ENCODE data around the gene WASHC2A. TPM values are rescaled to one million over a fixed set of nuclear protein-coding genes. Genes with fewer than 3 reads are reported as not detected.
"Not testable (repeated sequence)": the region's sequence is repeated elsewhere in the genome, so short reads cannot be mapped to it uniquely, and the experiment has no call there.

WASHC2A gene
- total RNA-seq, 2 experiments from 2014 or later: 16.4 to 17.0 TPM

GRCh38 chr10:50094630-50095029, 26.9 kb downstream of the WASHC2A start:
- intact Hi-C loops (cut with micrococcal nuclease); DNase-seq; H3K4me1 Mint-ChIP-seq (ENCODE audit: low read depth); H3K36me3 Mint-ChIP-seq (ENCODE audit: low read depth); H3K9me3 Mint-ChIP-seq; CTCF ChIA-PET; H3K27me3 Mint-ChIP-seq (ENCODE audit: low read depth); H3K27ac Mint-ChIP-seq; H3K4me3 Mint-ChIP-seq: not testable (repeated sequence)

GRCh38 chr10:50095402-50095801, 27.6 kb downstream of the WASHC2A start:
- DNase-seq; CTCF ChIA-PET; H3K27me3 Mint-ChIP-seq (ENCODE audit: low read depth); H3K4me3 Mint-ChIP-seq; intact Hi-C loops (cut with micrococcal nuclease); H3K9me3 Mint-ChIP-seq; H3K27ac Mint-ChIP-seq; H3K4me1 Mint-ChIP-seq (ENCODE audit: low read depth); H3K36me3 Mint-ChIP-seq (ENCODE audit: low read depth): not testable (repeated sequence)

- DNase-seq; CTCF ChIA-PET; H3K36me3 Mint-ChIP-seq (ENCODE audit: low read depth); H3K27me3 Mint-ChIP-seq (ENCODE audit: low read depth); H3K4me3 Mint-ChIP-seq; intact Hi-C loops (cut with micrococcal nuclease); H3K4me1 Mint-ChIP-seq (ENCODE audit: low read depth); H3K9me3 Mint-ChIP-seq; H3K27ac Mint-ChIP-seq: not testable (repeated sequence)
Observed at GRCh38 chr10:50096722-50097121, 29.0 kb downstream of the WASHC2A start.

DNA sequence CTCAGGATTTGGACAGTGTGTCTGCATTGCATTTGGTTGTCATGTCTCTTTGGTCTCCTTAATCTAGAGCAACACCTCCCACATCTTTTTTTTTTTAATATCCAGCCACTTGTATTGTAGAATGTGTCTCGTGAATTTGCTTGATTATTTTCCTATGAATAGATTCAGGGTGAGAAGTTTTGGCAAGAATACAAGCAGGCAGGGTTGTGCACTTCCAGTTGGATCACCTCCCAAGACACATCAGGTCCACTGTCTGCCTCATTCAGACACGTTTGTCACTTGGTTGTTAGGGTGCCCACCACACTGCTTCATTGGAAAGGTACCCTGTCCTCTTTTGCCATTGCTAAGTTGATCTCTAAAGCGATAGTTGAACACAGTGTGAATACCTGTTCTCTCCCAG, 30.9 kb downstream of the WASHC2A start:
- intact Hi-C loops (cut with micrococcal nuclease); H3K27ac Mint-ChIP-seq; CTCF ChIA-PET; H3K4me3 Mint-ChIP-seq; H3K27me3 Mint-ChIP-seq (ENCODE audit: low read depth); DNase-seq; H3K4me1 Mint-ChIP-seq (ENCODE audit: low read depth); H3K36me3 Mint-ChIP-seq (ENCODE audit: low read depth); H3K9me3 Mint-ChIP-seq: not testable (repeated sequence)

DNA sequence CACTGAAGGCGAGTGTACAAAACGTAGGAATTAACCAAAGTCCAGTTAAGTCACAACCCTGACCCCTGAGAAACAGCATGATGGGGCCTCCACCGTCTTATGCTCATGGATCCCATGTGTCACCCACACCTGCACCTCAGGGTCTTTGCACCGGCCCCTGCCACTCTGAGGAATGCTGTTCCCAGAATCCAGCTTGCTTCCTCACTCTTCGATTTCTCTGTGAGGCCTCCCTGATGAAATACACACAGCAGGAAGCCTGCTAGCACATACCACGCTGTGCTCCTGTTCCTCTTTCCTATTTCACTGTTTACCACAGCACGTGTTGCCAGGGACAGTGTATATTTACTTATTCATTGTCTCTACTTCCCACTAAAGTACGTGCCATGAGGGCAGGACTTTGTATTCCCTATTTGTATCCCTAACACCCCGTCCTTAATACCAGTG, 33.4 kb downstream of the WASHC2A start:
- DNase-seq; H3K27ac Mint-ChIP-seq; H3K4me3 Mint-ChIP-seq; H3K36me3 Mint-ChIP-seq (ENCODE audit: low read depth); H3K27me3 Mint-ChIP-seq (ENCODE audit: low read depth); intact Hi-C loops (cut with micrococcal nuclease); CTCF ChIA-PET; H3K4me1 Mint-ChIP-seq (ENCODE audit: low read depth); H3K9me3 Mint-ChIP-seq: not testable (repeated sequence)

GRCh38 chr10:50101747-50102146, 34.0 kb downstream of the WASHC2A start:
- H3K9me3 Mint-ChIP-seq; CTCF ChIA-PET; H3K4me3 Mint-ChIP-seq; intact Hi-C loops (cut with micrococcal nuclease); H3K4me1 Mint-ChIP-seq (ENCODE audit: low read depth); H3K36me3 Mint-ChIP-seq (ENCODE audit: low read depth); DNase-seq; H3K27ac Mint-ChIP-seq; H3K27me3 Mint-ChIP-seq (ENCODE audit: low read depth): not testable (repeated sequence)

- intact Hi-C loops (cut with micrococcal nuclease); H3K4me3 Mint-ChIP-seq; H3K9me3 Mint-ChIP-seq; H3K36me3 Mint-ChIP-seq (ENCODE audit: low read depth); H3K27me3 Mint-ChIP-seq (ENCODE audit: low read depth); CTCF ChIA-PET; H3K27ac Mint-ChIP-seq; DNase-seq; H3K4me1 Mint-ChIP-seq (ENCODE audit: low read depth): not testable (repeated sequence)
Observed at GRCh38 chr10:50102267-50102666, 34.5 kb downstream of the WASHC2A start.

- H3K27me3 Mint-ChIP-seq (ENCODE audit: low read depth); H3K4me1 Mint-ChIP-seq (ENCODE audit: low read depth); intact Hi-C loops (cut with micrococcal nuclease); H3K4me3 Mint-ChIP-seq; H3K9me3 Mint-ChIP-seq; H3K36me3 Mint-ChIP-seq (ENCODE audit: low read depth); H3K27ac Mint-ChIP-seq; DNase-seq; CTCF ChIA-PET: not testable (repeated sequence)
Observed at GRCh38 chr10:50108999-50109698, 41.4 kb downstream of the WASHC2A start.

- CTCF ChIA-PET; H3K9me3 Mint-ChIP-seq; H3K4me3 Mint-ChIP-seq; H3K36me3 Mint-ChIP-seq (ENCODE audit: low read depth); DNase-seq; H3K27ac Mint-ChIP-seq; intact Hi-C loops (cut with micrococcal nuclease); H3K4me1 Mint-ChIP-seq (ENCODE audit: low read depth); H3K27me3 Mint-ChIP-seq (ENCODE audit: low read depth): not testable (repeated sequence)
Observed at GRCh38 chr10:50112419-50113112, 44.8 kb downstream of the WASHC2A start.

DNA sequence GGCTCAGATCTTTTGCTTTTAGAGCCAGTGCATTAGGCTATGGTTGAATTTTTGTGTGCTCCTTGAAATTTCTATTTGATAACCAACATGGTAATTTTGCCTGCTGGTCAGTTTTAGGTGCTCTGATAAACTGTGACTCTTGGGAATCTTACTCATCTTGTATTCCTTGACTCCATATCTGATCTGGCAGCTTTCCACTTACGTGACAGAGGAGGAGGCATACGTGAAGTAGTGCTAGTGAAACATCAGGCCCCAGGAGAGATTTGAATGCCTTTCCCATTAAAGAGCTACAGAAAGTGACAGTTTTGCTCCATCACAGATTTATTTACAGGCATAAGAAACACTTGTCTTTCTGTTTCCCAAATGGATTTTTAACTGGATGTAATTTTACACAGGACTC, 59.0 kb downstream of the WASHC2A start:
- DNase-seq; H3K27me3 Mint-ChIP-seq (ENCODE audit: low read depth); H3K9me3 Mint-ChIP-seq; H3K27ac Mint-ChIP-seq; H3K4me1 Mint-ChIP-seq (ENCODE audit: low read depth); H3K4me3 Mint-ChIP-seq; CTCF ChIA-PET; intact Hi-C loops (cut with micrococcal nuclease): not testable (repeated sequence)
- peaks cover 18% of the 10 kb centered on the region for H3K36me3 Mint-ChIP-seq (ENCODE audit: low read depth)

DNA sequence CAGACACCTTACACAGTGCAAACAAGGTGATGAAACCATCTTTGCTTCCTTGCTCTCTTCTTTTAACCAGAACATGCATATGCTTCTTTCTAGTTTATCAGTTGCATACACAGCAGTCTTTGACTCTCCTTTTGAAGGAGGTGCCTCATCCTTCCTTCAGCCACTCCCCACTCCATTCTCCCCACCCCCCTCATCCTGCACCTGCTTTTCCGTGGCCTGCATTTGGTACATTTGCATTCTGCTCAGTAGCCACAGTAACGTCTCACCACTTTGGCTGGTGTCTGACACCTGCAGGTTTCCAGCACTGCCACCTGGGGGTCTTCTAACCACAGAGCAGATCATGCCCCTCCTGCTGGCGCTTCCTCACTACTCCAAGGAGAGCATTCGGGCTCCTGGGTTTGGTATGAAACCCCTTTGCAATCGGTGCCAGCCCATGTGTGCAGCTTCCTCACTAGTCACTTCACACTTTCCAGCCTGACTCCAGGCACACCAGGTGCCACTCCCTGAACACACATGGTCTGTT, 60.1 kb downstream of the WASHC2A start:
- H3K36me3 Mint-ChIP-seq (ENCODE audit: low read depth): peaks cover 22% of the 10 kb centered on the region
- H3K27me3 Mint-ChIP-seq (ENCODE audit: low read depth); intact Hi-C loops (cut with micrococcal nuclease); H3K4me3 Mint-ChIP-seq; CTCF ChIA-PET; H3K4me1 Mint-ChIP-seq (ENCODE audit: low read depth); H3K27ac Mint-ChIP-seq; DNase-seq; H3K9me3 Mint-ChIP-seq: not testable (repeated sequence)

DNA sequence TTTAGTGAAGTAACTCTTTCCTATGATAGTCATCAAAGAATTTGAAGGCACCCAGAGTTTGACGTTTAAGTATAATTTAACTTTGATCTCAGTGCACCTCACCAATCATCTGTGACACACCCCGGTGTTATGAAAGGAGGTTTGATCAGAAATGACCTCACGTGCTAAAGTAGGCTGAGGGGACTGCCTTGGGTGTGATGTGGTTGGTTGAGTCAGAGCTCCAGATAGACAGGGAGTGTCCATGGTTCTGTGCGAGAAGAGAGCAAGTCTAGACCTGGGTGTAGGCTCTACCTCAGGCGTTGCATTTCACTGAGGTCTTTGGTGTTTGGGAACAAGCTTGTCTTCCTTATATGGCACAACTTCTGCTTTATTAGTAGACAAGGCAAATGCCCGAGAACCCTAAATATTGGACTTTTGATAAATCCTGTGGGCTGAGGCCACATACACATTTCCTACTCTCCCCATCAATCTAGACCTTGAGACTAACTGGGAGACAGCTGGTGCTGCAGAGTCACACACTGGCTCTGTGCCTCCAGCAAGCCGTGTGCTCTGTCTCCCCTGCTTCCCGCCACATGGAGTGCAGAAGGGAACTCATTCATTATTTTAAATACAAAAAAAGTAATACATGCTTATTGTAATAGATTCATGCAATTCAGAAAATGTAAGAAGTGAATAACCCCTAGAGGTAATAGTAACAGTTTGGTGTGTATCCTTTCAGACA, 63.7 kb downstream of the WASHC2A start:
- DNase-seq; H3K27ac Mint-ChIP-seq; CTCF ChIA-PET; intact Hi-C loops (cut with micrococcal nuclease); H3K4me3 Mint-ChIP-seq; H3K27me3 Mint-ChIP-seq (ENCODE audit: low read depth); H3K9me3 Mint-ChIP-seq; H3K4me1 Mint-ChIP-seq (ENCODE audit: low read depth): not testable (repeated sequence)
- H3K36me3 Mint-ChIP-seq (ENCODE audit: low read depth): peaks cover 37% of the 10 kb centered on the region

- H3K4me1 Mint-ChIP-seq (ENCODE audit: low read depth); H3K9me3 Mint-ChIP-seq; DNase-seq; H3K4me3 Mint-ChIP-seq; intact Hi-C loops (cut with micrococcal nuclease); CTCF ChIA-PET; H3K27ac Mint-ChIP-seq; H3K27me3 Mint-ChIP-seq (ENCODE audit: low read depth): not testable (repeated sequence)
- peaks cover 39% of the 10 kb centered on the region for H3K36me3 Mint-ChIP-seq (ENCODE audit: low read depth)
Observed at GRCh38 chr10:50132322-50132721, 64.6 kb downstream of the WASHC2A start.
